ENCODE measurements around the gene LYL1.
A peak's percentile ranks its signal among the peaks of the same experiment; 100 is the strongest.
"Not testable (repeated sequence)": the region's sequence is repeated elsewhere in the genome, so short reads cannot be mapped to it uniquely, and the experiment has no call there.

Gene LYL1

DNA sequence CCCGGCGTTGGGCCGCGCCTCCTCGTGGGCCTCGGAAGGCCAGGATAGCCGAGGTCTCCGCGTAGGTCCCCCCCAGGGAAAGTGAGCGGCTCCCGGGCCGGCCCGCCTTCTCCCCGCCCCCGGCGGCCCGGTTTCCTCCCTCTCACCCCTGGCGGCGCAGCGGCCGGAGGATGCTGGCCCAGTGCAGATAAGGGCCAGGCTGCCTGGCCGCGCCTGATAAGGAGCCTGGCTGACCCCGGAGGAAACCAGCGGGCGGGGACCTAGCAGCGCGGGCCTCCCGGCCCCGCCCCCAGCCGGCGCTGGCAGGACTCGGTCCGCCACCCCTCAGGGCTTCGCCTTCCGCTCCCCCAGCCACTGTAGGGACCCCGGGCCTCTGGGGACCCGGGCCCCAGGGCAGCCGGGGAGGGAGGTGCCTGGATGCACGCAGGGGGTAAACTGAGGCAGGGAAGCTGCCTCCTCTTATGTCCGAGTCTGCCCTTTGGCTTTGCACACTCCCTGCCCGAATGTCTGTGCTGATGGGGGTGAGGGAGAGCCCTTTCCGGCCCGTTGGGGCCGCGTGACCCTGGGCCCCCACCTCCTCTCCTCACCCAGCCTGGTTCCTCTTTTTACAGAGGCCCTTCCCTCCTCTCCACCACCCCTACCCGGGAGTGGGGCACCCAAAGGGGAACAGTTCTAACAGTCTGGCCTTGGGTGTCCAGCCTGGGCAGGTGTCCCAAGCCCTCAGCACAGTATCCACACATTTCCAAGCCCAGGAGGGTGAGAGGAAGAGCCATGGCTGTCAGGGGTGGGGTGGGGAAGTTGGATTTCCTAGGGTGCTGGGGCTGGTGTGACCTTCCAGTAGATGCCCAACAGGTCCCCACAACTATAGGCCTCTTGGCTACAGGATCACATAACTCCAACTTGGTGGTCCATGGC lies at the start of gene LYL1:
Gene LYL1 (minus strand): TSS at position 193 of the 915 bp plus-strand sequence. CDS start 1,687 bp downstream, outside the sequence.
- peak; percentile 98 for DNase-seq (ENCODE audit: low spot score)

DNA sequence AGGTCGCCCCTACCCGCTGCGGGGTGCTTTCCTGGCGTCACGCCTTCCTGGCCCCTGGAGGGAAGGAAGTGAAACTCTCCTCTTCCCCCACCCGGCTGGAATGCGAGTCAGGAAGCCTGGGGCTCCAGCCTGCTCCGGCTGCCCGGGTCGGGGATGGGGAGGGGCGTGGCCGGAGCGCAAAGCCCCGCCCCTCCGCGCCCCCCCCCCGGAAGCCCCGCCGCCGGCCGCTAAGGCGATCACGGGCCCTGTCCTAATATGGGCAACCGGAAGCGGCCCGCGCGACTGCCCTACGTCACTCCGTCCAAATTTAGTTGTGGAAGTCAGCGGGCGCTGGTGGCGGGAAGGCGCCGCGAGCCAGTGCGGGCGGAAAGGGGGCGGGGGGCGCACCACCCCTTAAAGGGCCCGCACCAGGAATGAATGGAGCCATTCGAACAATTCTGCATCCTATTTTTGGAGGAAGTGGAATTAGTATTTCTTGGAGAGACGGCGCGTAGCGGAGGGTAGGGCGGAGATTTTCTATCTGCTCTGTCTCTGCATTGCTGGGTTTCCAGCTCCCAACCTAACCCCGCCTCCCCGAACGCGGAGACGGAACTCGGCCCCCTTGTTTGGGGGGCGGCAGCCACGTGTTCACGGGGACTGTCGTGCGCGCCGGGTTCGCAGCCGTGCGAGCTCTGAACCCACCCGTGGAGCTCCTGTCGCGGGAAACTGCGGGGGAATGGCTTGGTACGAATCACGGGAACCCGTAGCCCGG lies 49.1 kb upstream of the LYL1 start:
- DNase-seq (ENCODE audit: low spot score), result peak; percentile 94

DNA sequence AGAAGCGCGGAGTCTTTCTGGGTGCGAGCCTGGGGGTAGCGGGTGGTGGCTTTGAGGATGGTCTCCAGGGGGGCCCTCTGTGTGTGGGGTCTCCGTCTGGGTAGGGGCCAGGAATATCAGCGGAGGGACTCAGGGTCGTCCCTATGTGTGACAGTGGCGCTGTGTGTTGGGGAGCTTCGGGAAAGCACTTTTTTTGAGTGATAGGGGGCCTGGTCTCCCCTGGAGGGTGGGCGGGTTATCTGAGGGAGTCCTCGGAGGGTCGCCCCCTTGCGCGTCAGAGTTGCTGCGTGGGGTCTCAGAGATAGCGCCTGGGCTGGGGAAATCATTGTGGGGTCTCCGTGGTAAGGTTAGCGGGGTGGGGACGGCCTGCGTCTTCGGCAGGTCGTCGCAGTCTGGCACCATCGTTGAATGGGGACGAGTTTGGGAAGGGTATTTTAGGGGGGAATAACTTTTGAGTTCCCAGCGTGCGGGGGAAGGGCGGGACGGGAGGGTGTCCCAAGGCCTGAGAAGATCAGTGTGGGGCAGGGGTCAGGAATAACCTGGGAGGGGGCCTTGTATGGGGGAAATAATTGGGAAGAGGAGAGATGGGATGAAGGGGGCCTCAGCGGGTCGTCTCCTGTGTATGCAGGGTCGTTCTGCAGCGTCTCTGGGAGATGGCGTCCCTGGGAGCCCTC lies 48.4 kb upstream of the LYL1 start:
- DNase-seq (ENCODE audit: low spot score), result peak; percentile 35

DNA sequence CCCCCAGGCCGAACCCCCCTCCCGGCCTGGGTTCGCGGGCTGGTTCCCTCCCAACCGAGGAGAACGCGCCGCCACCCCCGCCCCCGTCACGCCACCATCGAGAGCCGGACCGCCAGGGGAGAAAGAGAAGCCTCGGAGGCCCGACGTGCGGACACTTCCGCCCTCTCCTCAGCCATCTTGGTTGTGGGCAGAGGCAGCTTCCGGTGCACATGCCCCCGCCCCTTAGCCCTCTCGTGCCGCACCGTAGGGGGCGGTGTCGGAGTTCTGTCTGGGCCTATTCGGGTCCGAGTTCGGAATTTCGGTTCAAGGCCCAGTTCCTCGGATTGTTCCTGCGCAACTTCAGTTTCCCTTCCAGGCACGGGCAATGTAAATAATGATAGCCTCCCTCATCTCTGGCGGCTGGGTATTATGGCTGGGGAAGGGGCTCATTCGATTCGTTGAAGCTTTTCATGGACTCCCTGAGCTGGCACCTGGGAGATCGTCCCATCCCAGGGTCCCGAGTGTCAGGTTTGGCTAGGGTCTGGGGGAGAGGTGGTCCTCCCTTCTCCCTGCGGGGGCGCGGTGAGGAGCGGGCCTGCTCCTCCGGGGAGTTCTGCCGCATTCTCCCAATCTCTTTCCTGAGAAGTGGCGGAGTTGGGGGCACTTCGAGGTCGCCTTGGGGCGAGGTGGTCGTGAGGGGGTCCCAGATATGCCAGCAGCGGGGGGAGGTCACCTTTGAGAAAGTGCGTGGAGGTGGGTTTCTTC lies 47.7 kb upstream of the LYL1 start, which contains the start of the genes IER2 and STX10:
Gene IER2 (plus strand): TSS at position 225 of the 744 bp plus-strand sequence. CDS start 2,776 bp downstream, outside the sequence.
Gene STX10 (minus strand): TSS at position 189 of the 744 bp plus-strand sequence. CDS start 202 bp downstream, outside the sequence.
- DNase-seq (ENCODE audit: low spot score), result peak; percentile 95

DNA sequence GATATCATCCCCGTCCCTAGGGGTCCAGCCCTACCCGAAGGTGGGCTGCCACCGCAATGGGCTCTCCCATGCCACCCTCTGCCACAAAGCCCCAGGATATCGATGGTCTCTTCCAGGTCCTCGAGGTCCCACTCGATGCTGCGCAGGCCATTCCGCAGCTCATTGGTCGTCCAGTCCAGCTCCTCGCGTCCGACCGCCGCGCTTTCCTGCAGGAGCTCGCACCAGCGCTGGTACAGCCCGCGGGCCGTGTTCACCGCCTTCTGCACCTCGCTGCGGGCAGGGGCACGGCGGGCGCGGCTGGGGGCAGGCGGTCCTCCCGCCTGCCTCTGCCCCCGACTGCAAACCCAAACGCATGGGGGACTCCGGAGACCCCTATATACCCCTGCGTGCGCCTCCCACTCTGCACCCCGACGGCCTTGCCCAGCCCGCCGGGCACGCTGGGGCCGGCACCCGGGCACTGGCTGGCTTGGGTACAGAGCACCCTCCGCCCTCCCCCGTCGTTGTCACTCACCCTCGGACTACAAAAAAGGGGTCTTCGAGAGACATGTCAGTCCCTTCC lies 47.0 kb upstream of the LYL1 start:
- DNase-seq (ENCODE audit: low spot score), result no peak

DNA sequence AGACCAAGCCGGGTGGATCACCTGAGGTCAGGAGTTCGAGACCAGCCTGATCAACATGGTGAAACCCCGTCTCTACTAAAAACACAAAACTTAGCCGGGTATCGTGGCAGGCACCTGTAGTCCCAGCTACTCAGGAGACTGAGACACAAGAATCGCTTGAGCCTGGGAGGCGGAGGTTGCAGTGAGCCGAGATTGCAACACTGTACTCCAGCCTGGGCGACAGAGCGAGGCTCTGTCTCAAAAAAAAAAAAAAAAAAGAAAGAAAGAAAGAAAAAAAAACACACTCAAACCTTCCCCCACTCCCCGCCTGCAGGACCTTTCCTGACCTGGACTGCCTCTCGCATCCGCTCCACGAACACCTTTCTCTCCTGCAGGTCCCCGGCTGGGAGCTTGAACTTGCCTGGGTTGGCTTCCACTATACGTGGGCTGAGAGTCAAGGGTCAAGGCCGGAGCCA lies 46.5 kb upstream of the LYL1 start:
- not testable (repeated sequence) for DNase-seq (ENCODE audit: low spot score)

DNA sequence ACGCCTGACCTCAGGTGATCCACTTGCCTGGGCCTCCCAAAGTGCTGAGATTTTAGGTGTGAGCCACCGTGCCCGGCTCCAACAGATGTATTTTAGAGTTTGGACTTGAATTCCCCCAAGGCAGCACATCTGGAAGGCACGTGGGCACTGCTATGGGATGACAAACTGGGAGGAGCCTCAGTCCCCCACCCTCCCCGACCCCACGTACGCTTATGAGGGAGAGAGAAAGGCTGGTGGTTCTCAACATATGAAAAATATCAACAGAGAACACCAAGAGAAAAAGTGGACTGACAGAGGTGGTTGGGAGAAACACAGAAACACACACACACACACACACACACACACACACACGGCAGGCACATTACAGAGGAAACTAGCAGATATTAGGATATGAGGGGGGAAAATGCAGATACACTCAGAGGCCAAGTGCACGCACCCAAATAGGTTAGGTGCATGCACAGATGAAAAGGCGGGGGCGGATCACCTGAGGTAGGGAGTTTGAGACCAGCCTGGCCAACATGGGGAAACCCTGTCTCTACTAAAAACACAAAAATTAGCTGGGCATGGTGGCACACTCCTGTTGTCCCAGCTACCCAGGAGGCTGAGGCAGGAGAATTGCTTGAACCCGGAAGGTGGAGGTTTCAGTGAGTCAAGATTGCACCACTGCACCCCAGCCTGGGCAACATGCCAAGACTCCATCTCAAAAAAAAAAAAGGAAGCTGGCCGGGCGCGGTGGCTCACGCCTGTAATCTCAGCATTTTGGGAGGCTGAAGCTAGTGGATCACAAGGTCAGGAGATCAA lies 44.3 kb upstream of the LYL1 start:
- peak; percentile 66 for DNase-seq (ENCODE audit: low spot score)

DNA sequence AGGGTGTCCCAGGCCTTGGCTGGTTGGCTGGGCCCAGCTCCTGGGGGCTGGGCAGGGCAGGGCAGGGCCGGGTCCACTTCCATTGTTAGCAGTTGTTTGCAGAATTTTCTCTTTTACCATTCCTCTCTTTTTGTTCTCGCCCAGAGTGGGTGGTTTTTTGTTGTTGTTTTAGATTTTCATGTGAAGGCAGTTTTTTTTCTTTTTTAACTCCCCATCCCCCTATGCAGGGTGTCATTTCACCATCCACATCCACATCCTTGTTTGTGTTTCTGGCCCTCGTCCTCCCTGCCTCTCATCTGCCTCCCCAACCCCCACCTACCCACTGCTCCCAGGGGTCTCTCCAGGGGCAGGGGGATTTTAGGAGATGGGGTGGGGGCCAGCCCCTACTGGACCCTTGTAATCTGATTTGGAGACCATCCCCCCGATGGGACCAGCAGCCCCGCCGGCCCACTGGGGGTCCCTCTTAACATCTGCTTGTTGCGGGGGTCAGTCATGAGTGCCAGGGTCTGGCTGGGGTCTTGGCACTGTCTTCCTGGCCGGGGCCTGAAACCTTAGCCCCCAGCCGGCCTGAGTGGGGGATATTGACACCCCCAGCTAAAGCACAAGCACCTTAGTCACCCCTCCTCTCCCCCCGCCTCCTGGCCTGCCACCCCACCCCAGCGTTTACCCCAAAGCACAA lies 37.1 kb upstream of the LYL1 start:
- DNase-seq (ENCODE audit: low spot score), result no peak

DNA sequence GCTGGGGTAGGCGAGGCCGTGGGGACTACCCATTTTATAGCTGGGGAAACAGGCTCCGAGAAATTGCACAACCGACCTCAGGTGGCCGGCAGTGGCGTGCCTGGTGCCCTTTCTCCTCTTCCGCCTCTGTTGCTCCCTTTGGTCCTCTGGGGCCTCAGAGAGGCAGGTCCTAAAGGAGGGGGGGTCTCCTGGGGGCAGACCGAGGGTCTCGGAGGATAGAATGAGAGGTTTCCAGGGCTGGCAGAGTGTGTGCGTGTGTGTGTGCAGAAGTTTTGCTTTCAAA lies 36.2 kb upstream of the LYL1 start:
- DNase-seq (ENCODE audit: low spot score), result no peak

DNA sequence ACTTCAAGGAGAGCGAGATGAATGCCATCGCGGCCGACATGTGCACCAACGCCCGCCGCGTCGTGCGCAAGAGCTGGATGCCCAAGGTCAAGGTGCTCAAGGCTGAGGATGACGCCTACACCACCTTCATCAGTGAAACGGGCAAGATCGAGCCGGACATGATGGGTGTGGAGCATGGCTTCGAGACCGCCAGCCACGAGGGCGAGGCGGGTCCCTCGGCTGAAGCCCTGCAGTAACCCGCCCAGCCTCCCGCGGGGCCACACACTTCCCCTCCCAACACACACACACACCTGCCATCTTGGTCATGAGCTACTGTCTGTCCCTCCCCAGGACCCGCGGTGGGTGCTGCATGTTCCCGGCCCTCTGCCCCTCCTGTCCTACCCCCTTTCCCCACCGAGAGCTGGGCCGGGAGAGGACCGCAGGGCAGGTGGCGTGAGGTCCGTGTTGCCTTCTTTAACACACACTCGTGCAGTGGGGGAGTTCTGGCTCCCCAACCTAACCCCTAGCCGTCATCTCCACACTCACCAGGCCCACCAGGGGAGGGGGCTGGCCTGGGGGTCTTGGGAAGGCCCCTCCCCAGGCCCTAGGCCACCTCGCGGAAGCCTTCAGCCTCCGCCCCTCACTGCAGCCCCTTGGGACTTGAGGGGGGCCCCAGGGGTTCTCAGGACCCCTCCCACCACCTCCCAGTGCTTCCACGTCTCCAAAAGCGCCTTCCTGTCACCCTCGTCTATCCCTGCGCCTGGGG lies 35.7 kb upstream of the LYL1 start:
- DNase-seq (ENCODE audit: low spot score), result no peak

DNA sequence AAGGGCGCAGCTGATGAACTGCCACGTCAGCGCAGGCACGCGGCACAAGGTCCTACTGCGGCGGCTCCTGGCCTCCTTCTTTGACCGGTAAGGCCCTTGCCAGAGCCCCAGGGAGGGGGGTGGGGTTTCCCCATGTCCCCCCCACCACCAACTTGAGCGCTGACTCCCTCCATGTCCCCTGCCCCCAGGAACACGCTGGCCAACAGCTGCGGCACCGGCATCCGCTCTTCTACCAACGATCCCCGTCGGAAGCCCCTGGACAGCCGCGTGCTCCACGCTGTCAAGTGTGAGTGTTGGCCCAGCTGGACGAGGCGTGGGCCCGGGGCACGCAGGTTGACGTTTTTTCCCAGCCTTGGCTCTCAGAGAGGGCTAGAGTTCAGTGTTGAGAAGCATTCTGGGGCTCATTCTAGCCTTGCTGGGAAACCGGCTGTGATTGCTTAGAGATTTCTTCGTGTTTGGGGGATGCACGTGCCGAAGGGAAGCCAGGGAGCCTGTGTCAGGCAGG lies 34.7 kb upstream of the LYL1 start:
- no peak for DNase-seq (ENCODE audit: low spot score)

DNA sequence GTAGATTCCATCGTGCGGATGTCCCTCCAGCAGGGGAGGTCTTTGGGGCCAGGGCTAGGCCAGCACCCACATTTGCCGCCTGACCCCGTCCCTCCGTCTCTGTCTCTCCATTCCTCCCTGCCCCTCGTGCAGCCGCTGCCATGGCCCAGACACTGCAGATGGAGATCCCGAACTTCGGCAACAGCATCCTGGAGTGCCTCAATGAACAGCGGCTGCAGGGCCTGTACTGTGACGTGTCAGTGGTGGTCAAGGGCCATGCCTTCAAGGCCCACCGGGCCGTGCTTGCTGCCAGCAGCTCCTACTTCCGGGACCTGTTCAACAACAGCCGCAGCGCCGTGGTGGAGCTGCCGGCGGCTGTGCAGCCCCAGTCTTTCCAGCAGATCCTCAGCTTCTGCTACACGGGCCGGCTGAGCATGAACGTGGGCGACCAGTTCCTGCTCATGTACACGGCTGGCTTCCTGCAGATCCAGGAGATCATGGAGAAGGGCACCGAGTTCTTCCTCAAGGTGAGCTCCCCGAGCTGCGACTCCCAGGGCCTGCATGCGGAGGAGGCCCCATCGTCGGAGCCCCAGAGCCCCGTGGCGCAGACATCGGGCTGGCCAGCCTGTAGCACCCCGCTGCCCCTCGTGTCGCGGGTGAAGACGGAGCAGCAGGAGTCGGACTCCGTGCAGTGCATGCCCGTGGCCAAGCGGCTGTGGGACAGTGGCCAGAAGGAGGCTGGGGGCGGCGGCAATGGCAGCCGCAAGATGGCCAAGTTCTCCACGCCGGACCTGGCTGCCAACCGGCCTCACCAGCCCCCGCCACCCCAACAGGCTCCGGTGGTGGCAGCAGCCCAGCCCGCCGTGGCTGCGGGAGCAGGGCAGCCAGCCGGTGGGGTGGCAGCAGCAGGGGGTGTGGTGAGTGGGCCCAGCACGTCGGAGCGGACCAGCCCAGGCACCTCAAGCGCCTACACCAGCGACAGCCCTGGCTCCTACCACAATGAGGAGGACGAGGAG lies 32.7 kb upstream of the LYL1 start:
- no peak for DNase-seq (ENCODE audit: low spot score)

DNA sequence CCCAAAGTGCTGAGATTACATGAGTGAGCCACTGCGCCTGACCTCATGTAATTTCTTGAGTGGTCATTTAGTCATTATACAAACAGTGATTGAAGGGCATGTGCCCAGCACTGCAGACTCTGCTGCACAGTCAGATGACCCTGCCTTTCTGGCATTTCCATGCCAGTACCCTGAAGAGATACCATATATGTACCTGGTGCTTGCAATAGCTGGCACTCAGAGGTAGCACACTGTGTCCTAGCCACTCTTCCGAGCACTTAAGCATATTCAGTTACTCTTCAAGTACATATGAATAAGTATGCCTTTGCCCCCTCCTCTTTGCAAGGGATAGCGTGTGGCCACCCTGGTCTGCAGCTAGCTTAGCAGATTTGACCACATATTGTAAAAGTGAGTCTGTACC lies 32.0 kb upstream of the LYL1 start:
- DNase-seq (ENCODE audit: low spot score), result no peak

DNA sequence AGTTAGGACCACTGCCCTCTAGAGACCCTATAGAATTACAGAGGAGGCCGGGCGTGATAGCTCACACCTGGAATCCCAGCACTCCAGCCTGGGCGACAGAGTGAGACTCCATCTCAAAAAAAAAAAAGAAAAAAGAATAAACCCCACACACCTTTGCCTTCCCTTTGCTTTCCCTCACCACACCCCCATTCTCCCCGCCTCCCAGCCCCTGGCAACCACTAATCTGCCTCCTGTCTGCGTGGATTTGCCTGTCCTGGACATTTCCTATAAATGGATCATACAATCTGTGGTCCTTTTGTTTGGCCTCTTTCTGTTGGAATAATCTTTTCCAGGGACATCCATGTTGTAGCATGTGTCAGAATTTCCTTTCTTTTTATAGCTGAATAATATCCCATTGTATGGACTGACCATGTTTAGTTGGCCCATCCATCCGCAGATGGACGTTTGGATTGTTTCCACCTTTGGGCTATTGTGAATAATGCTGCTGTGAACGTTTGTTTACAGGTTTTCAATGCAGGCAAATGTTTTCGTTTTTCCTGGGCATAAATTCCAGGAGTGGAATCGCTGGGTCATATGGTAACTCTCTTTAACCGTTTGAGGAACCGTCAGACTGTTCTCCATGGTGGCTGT lies 30.7 kb upstream of the LYL1 start:
- DNase-seq (ENCODE audit: low spot score), result no peak

DNA sequence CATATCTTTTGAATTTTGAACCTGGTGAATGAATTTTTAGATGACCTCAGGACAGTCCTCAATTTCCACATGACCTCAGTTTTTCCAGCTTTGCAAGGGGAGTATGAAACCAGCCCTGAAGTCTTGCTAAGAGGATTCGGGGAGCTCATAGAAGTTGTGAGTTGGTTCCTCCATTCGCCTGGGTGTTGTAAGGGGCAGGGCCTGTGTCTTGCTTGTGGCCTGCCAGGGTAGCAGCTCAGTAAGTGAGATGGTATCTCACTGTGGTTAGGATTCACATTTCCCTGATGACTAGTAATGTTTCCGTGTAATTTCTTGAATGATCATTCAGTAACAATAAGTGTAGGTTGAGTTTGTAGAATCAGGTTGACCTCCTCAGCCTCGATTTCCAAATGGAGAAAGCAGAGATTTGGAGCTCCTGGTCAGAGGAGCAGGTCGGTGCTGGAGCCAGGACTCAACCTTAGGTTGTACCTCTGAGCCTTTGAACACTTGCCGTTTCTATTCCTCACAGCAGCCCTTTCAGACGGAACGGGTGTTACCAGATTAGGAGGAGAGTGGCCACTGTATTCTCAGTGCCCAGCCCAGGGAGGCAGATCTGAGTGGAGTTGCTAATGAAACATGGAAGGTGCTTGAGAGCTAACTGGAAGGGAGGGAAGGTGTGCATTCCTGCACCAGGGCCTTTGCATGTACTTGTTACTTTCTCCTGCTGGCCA lies 30.0 kb upstream of the LYL1 start:
- no peak for DNase-seq (ENCODE audit: low spot score)

DNA sequence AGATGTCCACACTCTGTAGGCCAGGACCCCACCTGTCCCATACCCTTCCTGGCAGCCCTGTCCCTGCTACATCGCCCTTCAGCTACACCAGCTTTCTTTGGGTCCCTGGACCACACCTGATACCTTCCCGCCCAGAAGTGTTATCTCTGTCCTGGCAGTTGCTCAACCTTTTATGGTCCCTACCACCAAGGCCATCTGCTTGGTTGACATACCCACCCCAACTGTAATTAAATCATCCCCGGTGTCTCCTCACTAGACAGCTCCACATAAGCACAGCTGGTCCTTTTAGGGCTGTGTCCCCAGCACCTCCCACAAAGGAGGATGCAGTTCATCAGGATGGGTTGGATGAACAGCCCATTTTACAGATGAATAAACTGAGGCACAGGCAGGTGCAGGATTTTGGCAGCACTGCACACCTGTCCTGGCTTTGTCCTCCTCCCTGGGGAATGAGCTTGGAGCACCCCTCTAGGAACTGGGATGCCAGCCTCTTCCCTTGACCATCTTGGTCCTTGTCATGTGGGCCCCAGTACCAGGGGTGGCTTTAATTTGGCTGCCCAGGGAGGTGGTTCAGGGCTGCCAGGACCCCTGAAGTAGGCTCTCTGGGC lies 28.3 kb upstream of the LYL1 start:
- DNase-seq (ENCODE audit: low spot score), result no peak
